Subcutaneous adipose tissue (tissue), 4 donors: ENCODE results near the gene ARHGAP28. TPM values are rescaled to one million over a fixed set of nuclear protein-coding genes. Genes with fewer than 3 reads are reported as not detected.

ENCODE experiments used
- CTCF ChIP-seq: fragments of 450-650 bp; IDR thresholded peaks from one replicate; pipeline ENCODE4 v1.5.1; 2016; ENCODE audit warnings: low read depth, mild to moderate bottlenecking, control low read depth, antibody characterized with exemption, moderate library complexity
- total RNA-seq, 4 donors: library from RNA; depleted of rRNA; stranded (reverse); fragments of >200 nt; gene quantifications; one replicate each; pipeline ENCODE4 v1.1.0, GENCODE V29; 2016

The ARHGAP28 gene
- total RNA-seq, 4 donors from 2014 or later = 8.0 to 15.3 (median 9.3) TPM

- no peak for TF ChIP-seq CTCF
Measured at GRCh38 chr18:6775237-6775636, 45.7 kb downstream of the ARHGAP28 start.

GRCh38 chr18:6775702-6776101, 46.2 kb downstream of the ARHGAP28 start:
- TF ChIP-seq CTCF = no peak

GRCh38 chr18:6776188-6776587, 46.7 kb downstream of the ARHGAP28 start:
- TF ChIP-seq CTCF = no peak

GRCh38 chr18:6777509-6777908, 48.0 kb downstream of the ARHGAP28 start:
- no peak for TF ChIP-seq CTCF

- TF ChIP-seq CTCF = no peak
Measured at GRCh38 chr18:6778459-6779247, 49.1 kb downstream of the ARHGAP28 start.

- no peak for TF ChIP-seq CTCF
Measured at GRCh38 chr18:6781142-6781714, 51.7 kb downstream of the ARHGAP28 start.

- no peak for TF ChIP-seq CTCF
Measured at GRCh38 chr18:6781796-6782195, 52.3 kb downstream of the ARHGAP28 start.
